Glutamatergic neuron (in vitro differentiated cells): ENCODE results near the gene TMA7. TPM values are rescaled to one million over a fixed set of nuclear protein-coding genes. Genes with fewer than 3 reads are reported as not detected.
A peak's percentile ranks its signal among the peaks of the same experiment; 100 is the strongest.

Experiments
- DNase-seq: peaks from one replicate; pipeline ENCODE4 v3.0.0; 2022
- H3K27ac Mint-ChIP-seq: one replicate; pipeline ENCODE4 v1.8.0; 2020; ENCODE audit warnings: mild to moderate bottlenecking, mixed read lengths, inconsistent platforms; ENCODE audit not compliant: unreplicated experiment
- H3K27me3 Mint-ChIP-seq: one replicate; pipeline ENCODE4 v1.8.0; 2020; ENCODE audit warnings: mild to moderate bottlenecking, moderate library complexity, mixed read lengths, inconsistent platforms; ENCODE audit not compliant: unreplicated experiment
- H3K36me3 Mint-ChIP-seq: one replicate; pipeline ENCODE4 v1.8.0; 2020; ENCODE audit warnings: mild to moderate bottlenecking, mixed read lengths, inconsistent platforms; ENCODE audit not compliant: unreplicated experiment
- H3K4me1 Mint-ChIP-seq: one replicate; pipeline ENCODE4 v1.8.0; 2020; ENCODE audit warnings: mild to moderate bottlenecking, low read depth, mixed read lengths, inconsistent platforms; ENCODE audit not compliant: unreplicated experiment
- H3K4me3 Mint-ChIP-seq: one replicate; pipeline ENCODE4 v1.8.0; 2020; ENCODE audit warnings: mild to moderate bottlenecking, mixed read lengths, inconsistent platforms; ENCODE audit not compliant: unreplicated experiment
- H3K9me3 Mint-ChIP-seq: one replicate; pipeline ENCODE4 v1.8.0; 2020; ENCODE audit warnings: mild to moderate bottlenecking, moderate library complexity, mixed read lengths, inconsistent platforms; ENCODE audit not compliant: unreplicated experiment
- total RNA-seq: library from RNA; stranded (reverse); fragmentation: NEBNext Ultra II Directional; extraction: Animal tissue kit (Norgen Biotek cat#: 25700); gene quantifications from one replicate; pipeline ENCODE4 v1.2.1, GENCODE V29; 2021; ENCODE audit not compliant: unreplicated experiment
- TF ChIP-seq, protein P1 (sequence below): fragments of 200-600 bp; sonication (generic); IDR thresholded peaks from one replicate; pipeline ENCODE4 v1.5.0; 2021; ENCODE audit not compliant: partially characterized antibody, unreplicated experiment

TMA7 gene
- total RNA-seq, 1 donor from 2014 or later, result 154 TPM

DNA sequence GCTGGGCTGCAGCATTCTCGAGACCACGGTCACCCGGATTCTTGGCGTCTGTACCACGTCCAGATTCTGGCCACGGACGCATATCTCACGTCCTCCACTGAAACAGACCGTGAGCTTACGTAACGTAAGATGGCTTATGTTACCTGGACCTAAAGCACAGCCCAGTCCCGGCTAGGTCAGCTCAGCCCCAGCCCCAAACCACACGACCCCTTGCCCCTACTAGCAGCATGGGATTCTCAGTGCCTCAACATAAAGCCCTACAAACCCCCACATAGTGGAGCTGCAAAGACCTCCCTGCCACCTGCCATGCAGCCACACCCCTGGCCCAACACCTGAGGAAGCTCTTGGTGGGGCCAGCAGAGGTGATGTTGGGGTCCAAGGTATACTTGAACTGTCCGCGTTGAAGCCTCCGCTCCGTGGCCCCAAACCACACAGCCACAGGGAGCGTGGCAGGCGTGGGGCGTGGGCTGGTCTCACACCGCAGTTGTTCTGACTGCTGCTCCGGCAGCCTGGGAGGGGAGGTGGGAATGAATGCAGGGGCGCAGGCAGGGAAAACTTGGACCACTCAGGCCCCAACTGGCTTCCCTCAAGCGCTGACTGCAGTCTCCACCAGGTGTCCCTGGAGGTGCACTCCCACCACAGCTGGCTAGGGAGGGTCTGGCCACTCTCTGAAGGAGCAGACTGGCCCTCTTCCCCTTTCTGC lies 24.7 kb upstream of the TMA7 start:
- H3K4me1 Mint-ChIP-seq, result no peaks in the 10 kb centered on the region
- TF ChIP-seq, protein P1, sequence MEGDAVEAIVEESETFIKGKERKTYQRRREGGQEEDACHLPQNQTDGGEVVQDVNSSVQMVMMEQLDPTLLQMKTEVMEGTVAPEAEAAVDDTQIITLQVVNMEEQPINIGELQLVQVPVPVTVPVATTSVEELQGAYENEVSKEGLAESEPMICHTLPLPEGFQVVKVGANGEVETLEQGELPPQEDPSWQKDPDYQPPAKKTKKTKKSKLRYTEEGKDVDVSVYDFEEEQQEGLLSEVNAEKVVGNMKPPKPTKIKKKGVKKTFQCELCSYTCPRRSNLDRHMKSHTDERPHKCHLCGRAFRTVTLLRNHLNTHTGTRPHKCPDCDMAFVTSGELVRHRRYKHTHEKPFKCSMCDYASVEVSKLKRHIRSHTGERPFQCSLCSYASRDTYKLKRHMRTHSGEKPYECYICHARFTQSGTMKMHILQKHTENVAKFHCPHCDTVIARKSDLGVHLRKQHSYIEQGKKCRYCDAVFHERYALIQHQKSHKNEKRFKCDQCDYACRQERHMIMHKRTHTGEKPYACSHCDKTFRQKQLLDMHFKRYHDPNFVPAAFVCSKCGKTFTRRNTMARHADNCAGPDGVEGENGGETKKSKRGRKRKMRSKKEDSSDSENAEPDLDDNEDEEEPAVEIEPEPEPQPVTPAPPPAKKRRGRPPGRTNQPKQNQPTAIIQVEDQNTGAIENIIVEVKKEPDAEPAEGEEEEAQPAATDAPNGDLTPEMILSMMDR, result no peak
- no peaks in the 10 kb centered on the region for H3K36me3 Mint-ChIP-seq
- H3K4me3 Mint-ChIP-seq, result no peak overlapping the region
- peak; percentile 4 for DNase-seq
- H3K27me3 Mint-ChIP-seq, result peaks cover 5% of the 10 kb centered on the region
- peaks cover 2% of the 10 kb centered on the region for H3K9me3 Mint-ChIP-seq
- no peak overlapping the region for H3K27ac Mint-ChIP-seq

DNA sequence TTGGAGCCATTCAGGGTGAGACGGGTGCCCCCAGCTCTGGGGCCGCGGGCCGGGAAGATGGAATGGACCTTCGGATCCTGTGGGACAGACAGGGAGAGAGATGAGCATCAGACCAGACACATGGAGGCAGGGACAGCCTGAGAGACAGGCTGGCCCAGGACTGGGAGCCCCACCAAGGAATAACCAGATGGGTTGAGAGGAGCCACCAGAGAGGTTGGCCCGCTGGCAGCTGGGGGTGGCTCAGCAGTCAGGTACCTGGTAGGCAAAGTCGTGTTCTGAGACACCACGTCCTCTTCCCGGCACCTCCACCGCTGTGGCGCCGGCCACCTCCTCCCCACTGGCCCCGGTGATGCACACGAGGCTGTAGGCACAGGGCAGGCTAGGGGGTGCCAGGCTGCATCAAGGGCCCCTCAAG lies 24.0 kb upstream of the TMA7 start:
- no peaks in the 10 kb centered on the region for H3K4me1 Mint-ChIP-seq
- H3K4me3 Mint-ChIP-seq, result no peak overlapping the region
- H3K27ac Mint-ChIP-seq, result no peak overlapping the region

DNA sequence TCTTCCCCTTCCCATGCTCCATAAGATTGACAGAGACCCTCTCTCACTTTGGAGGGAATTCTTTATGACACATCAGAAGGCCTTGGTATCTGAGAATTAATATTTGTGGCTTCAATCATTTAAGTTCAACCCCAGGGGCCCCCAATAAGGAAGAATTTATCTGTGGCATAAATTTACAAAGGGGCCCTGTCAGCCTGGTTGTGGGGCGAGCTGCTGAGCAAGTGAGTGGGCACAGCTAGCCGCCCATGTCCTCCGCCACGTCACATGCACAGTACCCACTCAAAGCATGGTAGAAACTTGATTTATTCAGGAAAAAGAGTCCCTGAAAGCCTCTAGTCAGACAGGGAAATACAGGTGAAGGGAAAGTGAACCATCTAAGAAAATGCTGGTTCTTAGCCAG lies 23.5 kb upstream of the TMA7 start:
- Mint-ChIP-seq H3K9me3 (peaks cover 2% of the 10 kb centered on the region), H3K36me3 (no peaks in the 10 kb centered on the region), H3K27me3 (peaks cover 5% of the 10 kb centered on the region), H3K4me3 (no peak overlapping the region), H3K27ac (no peak overlapping the region), H3K4me1 (no peaks in the 10 kb centered on the region)
- DNase-seq, result no peak
- TF ChIP-seq, protein P1, result no peak

More for the DNA sequence above, 24.0 kb upstream of the TMA7 start:
- no peaks in the 10 kb centered on the region for H3K36me3 Mint-ChIP-seq
- TF ChIP-seq, protein P1, result no peak
- no peak for DNase-seq
- peaks cover 2% of the 10 kb centered on the region for H3K9me3 Mint-ChIP-seq
- H3K27me3 Mint-ChIP-seq, result peaks cover 5% of the 10 kb centered on the region

DNA sequence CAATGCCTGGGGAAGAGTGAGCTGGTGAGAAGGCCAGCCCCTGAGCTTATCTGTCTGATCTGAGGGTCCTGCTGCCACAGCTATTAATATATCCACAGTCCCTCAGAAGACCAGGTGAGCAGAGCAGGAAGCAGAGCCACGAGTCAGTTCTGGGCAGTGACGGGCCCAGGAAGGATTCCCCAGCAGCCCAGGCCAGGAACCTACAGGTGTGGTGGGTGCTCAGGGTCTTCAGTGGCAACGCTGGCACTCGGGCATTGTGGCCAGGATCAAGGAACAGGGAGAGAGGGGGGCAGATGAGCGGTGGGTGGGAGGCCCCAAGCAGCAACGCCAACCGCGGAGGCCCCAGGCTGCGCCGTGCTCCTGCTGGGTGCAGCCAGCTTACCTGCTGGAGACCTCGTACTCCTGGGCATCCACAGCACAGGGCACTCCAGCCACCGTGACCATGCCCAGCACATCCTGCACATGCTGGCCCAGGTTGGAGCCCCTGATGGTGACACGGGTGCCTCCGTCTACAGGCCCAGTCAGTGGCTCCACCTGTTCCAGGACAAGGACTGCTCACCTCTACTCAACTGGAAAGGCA lies 22.4 kb upstream of the TMA7 start:
- TF ChIP-seq, protein P1, result no peak
- Mint-ChIP-seq H3K36me3 (no peaks in the 10 kb centered on the region), H3K27ac (no peak overlapping the region), H3K4me3 (no peak overlapping the region), H3K4me1 (no peaks in the 10 kb centered on the region), H3K9me3 (peaks cover 2% of the 10 kb centered on the region), H3K27me3 (peaks cover 5% of the 10 kb centered on the region)
- DNase-seq, result no peak

DNA sequence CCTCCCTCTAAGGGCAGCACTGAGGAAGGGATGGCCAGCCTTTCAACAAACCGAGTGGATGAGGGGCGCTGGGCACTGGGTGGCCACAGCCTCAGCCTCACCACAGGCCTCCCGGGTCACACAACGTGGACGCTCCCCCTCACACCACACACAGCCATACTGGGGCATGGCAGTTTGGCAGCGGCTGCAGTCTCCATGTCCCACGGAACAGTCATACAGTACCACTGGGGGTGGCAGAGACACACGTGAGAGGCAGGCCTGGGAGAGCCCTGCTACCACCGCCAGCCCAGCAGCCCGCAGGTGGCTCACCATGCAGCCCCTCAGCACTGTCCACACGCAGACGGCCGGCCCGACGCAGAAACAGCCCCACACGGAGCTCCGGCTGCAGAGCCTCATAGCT lies 21.9 kb upstream of the TMA7 start:
- Mint-ChIP-seq H3K4me1 (peaks cover 3% of the 10 kb centered on the region), H3K27me3 (peaks cover 5% of the 10 kb centered on the region), H3K36me3 (no peaks in the 10 kb centered on the region), H3K4me3 (no peak overlapping the region), H3K9me3 (peaks cover 2% of the 10 kb centered on the region), H3K27ac (no peak overlapping the region)
- TF ChIP-seq, protein P1, result no peak
- no peak for DNase-seq
